T-helper 9 cell (primary cell): ENCODE data around the gene ATXN7L3B.
A peak's percentile ranks its signal among the peaks of the same experiment; 100 is the strongest.
"Not testable (repeated sequence)": the region's sequence is repeated elsewhere in the genome, so short reads cannot be mapped to it uniquely, and the experiment has no call there.

Experiments
- DNase-seq: peaks from one replicate; pipeline ENCODE4 v3.0.0-alpha.2; 2020
- total RNA-seq, 2 donors: gene quantifications; one replicate each; lab custom pipeline; 2026; lab: John Stamatoyannopoulos, UW

The ATXN7L3B gene
- total RNA-seq: 148 to 180 reads per million in 2 donors

- DNase-seq: peak; percentile 93
Measured at GRCh38 chr12:74537707-74538385, at the start of gene ATXN7L3B. ATXN7L3B (plus strand) TSS chr12:74537835; CDS start chr12:74538113, 278 bp downstream.

- no peak for DNase-seq
Measured at GRCh38 chr12:74488134-74488533, 49.5 kb upstream of the ATXN7L3B start.

GRCh38 chr12:74489543-74489942, 48.1 kb upstream of the ATXN7L3B start:
- no peak for DNase-seq

- no peak for DNase-seq
Measured at GRCh38 chr12:74490390-74491064, 47.1 kb upstream of the ATXN7L3B start.

GRCh38 chr12:74491374-74491773, 46.3 kb upstream of the ATXN7L3B start:
- no peak for DNase-seq

GRCh38 chr12:74499192-74499591, 38.4 kb upstream of the ATXN7L3B start:
- DNase-seq: no peak

- DNase-seq: not testable (repeated sequence)
Measured at GRCh38 chr12:74508873-74509657, 28.6 kb upstream of the ATXN7L3B start.

- no peak for DNase-seq
Measured at GRCh38 chr12:74509886-74510285, 27.7 kb upstream of the ATXN7L3B start.

- no peak for DNase-seq
Measured at GRCh38 chr12:74514098-74514872, 23.4 kb upstream of the ATXN7L3B start.

GRCh38 chr12:74515849-74516248, 21.8 kb upstream of the ATXN7L3B start:
- no peak for DNase-seq

GRCh38 chr12:74526535-74526934, 11.1 kb upstream of the ATXN7L3B start:
- no peak for DNase-seq

GRCh38 chr12:74527491-74527890, 10.1 kb upstream of the ATXN7L3B start:
- no peak for DNase-seq

- DNase-seq: no peak
Measured at GRCh38 chr12:74530676-74531075, 7.0 kb upstream of the ATXN7L3B start.

GRCh38 chr12:74535536-74535935, 2.1 kb upstream of the ATXN7L3B start:
- DNase-seq: no peak

GRCh38 chr12:74537126-74537706, 419 bp upstream of the ATXN7L3B start:
- no peak for DNase-seq

GRCh38 chr12:74538491-74539258, 1.0 kb downstream of the ATXN7L3B start:
- peak; percentile 15 for DNase-seq

GRCh38 chr12:74539261-74539660, 1.6 kb downstream of the ATXN7L3B start:
- no peak for DNase-seq

GRCh38 chr12:74539765-74540526, 2.3 kb downstream of the ATXN7L3B start:
- DNase-seq: no peak

- DNase-seq: no peak
Measured at GRCh38 chr12:74541074-74541473, 3.4 kb downstream of the ATXN7L3B start.

- no peak for DNase-seq
Measured at GRCh38 chr12:74547249-74547648, 9.6 kb downstream of the ATXN7L3B start.

- DNase-seq: no peak
Measured at GRCh38 chr12:74551291-74551690, 13.7 kb downstream of the ATXN7L3B start.
